ENCODE data around the gene ABCG5.

- TF ChIP-seq POLR2A (IDR thresholded peaks at IDR 0.05) (no peak), CTCF (IDR thresholded peaks at IDR 0.05) (no peak), POLR2AphosphoS5 (IDR thresholded peaks at IDR 0.05) (no peak), EP300 (IDR thresholded peaks at IDR 0.05) (no peak)
These were observed 37.7 kb downstream of the ABCG5 start for GRCh38 chr2:43800894-43801293.

Measured in suprapubic skin (tissue), 4 donors.